Neural cell (in vitro differentiated cells): Measurements from ENCODE around the gene MOG. TPM values are rescaled to one million over a fixed set of nuclear protein-coding genes. Genes with fewer than 3 reads are reported as not detected.

Source experiments
- H2AFZ ChIP-seq: fragments of 200-600, 300-800 bp; sonication (generic), shearing (Covaris generic); 2 replicates; pipeline ENCODE4 v1.6.0; 2014; ENCODE audit warnings: low read depth, mild to moderate bottlenecking, antibody characterized with exemption, low read length, moderate library complexity
- H3F3A ChIP-seq: fragments of 200-600 bp; shearing (Covaris generic); 2 replicates; pipeline ENCODE4 v1.6.1; 2016; ENCODE audit warnings: mild to moderate bottlenecking, moderate library complexity, mixed read lengths, antibody characterized with exemption, low read length; ENCODE audit not compliant: insufficient read depth, poor library complexity, severe bottlenecking
- H3K27ac ChIP-seq: fragments of 200-600, 300-800 bp; sonication (generic), shearing (Covaris generic); 2 replicates; pipeline ENCODE4 v1.5.1; 2014; ENCODE audit warnings: mild to moderate bottlenecking, low read length, moderate library complexity
- H3K27me3 ChIP-seq: fragments of 300-800, 200-600 bp; sonication (generic), shearing (Covaris generic); 2 replicates; pipeline ENCODE4 v1.6.0; 2014; ENCODE audit warnings: mild to moderate bottlenecking, low read depth, low read length, moderate library complexity; ENCODE audit not compliant: insufficient read depth
- H3K36me3 ChIP-seq: fragments of 300-800, 200-600 bp; sonication (generic), shearing (Covaris generic); 2 replicates; pipeline ENCODE4 v1.5.1; 2014; ENCODE audit warnings: mild to moderate bottlenecking, antibody characterized with exemption, low read length, moderate library complexity; ENCODE audit not compliant: insufficient read depth
- H3K4me2 ChIP-seq: fragments of 300-800, 200-600 bp; sonication (generic), shearing (Covaris generic); 2 replicates; pipeline ENCODE4 v1.6.0; 2014; ENCODE audit warnings: mild to moderate bottlenecking, low read length
- H3K4me3 ChIP-seq: fragments of 300-800, 200-600 bp; sonication (generic), shearing (Covaris generic); 2 replicates; pipeline ENCODE4 v1.5.1; 2014; ENCODE audit warnings: mild to moderate bottlenecking, low read length, moderate library complexity
- H3K79me2 ChIP-seq: fragments of 200-600 bp; shearing (Covaris generic); replicated peaks from 2 replicates; pipeline ENCODE4 v1.6.0; 2014; ENCODE audit warnings: mild to moderate bottlenecking, low read length, moderate library complexity; ENCODE audit not compliant: insufficient read depth
- H3K9ac ChIP-seq: fragments of 300-800, 200-600 bp; sonication (generic), shearing (Covaris generic); 2 replicates; pipeline ENCODE4 v1.6.1; 2016; ENCODE audit warnings: mild to moderate bottlenecking, low read length, mixed read lengths
- H3K9me2 ChIP-seq: fragments of 200-600 bp; shearing (Covaris generic); 2 replicates; pipeline ENCODE4 v1.6.1; 2016; ENCODE audit warnings: mild to moderate bottlenecking, low read length, mixed read lengths; ENCODE audit not compliant: insufficient read depth
- H3K9me3 ChIP-seq: fragments of 200-600, 300-800 bp; sonication (generic), shearing (Covaris generic); 2 replicates; pipeline ENCODE4 v1.6.1; 2016; ENCODE audit warnings: mild to moderate bottlenecking, mixed run types, low read length, moderate library complexity, mixed read lengths
- H4K20me1 ChIP-seq: fragments of 200-600 bp; shearing (Covaris generic); 2 replicates; pipeline ENCODE4 v1.6.1; 2016; ENCODE audit warnings: mild to moderate bottlenecking, mixed run types; ENCODE audit not compliant: insufficient read depth
- EP300 ChIP-seq: fragments of 450-650 bp; conservative IDR thresholded peaks from 2 replicates; pipeline ENCODE4 v1.6.1; 2014; ENCODE audit warnings: antibody characterized with exemption, mild to moderate bottlenecking, moderate library complexity; ENCODE audit not compliant: poor library complexity, severe bottlenecking
- EZH2 ChIP-seq: fragments of 200-600, 300-800 bp; shearing (Covaris generic), sonication (generic); IDR thresholded peaks from 2 replicates; pipeline ENCODE4 v1.6.1; 2014; ENCODE audit warnings: antibody characterized with exemption, low read length, borderline replicate concordance, mild to moderate bottlenecking; ENCODE audit not compliant: insufficient read depth, poor library complexity, severe bottlenecking
- MXI1 ChIP-seq: fragments of 450-650 bp; conservative IDR thresholded peaks from 2 replicates; pipeline ENCODE4 v1.6.1; 2014; ENCODE audit warnings: antibody characterized with exemption, mild to moderate bottlenecking; ENCODE audit not compliant: poor library complexity, severe bottlenecking
- POLR2AphosphoS5 ChIP-seq: IDR thresholded peaks from 2 replicates; pipeline ENCODE4 v1.6.1; 2012
- RAD21 ChIP-seq: fragments of 450-650 bp; conservative IDR thresholded peaks from 2 replicates; pipeline ENCODE4 v1.6.1; 2014; ENCODE audit warnings: antibody characterized with exemption, mild to moderate bottlenecking, moderate library complexity
- SMC3 ChIP-seq: fragments of 450-650 bp; conservative IDR thresholded peaks from 2 replicates; pipeline ENCODE4 v1.6.1; 2014; ENCODE audit warnings: antibody characterized with exemption, mild to moderate bottlenecking, moderate library complexity; ENCODE audit not compliant: poor library complexity
- TAF1 ChIP-seq: IDR thresholded peaks from 2 replicates; pipeline ENCODE4 v1.6.1; 2012; ENCODE audit warnings: low read depth
- polyA plus RNA-seq: library from polyadenylated mRNA; depleted of rRNA; stranded (reverse); fragments of >200 nt; gene quantifications from 2 replicates; pipeline ENCODE4 v1.2.3, GENCODE V29; 2014
- TF ChIP-seq, protein P1 (sequence below): fragments of 450-650 bp; IDR thresholded peaks from 2 replicates; pipeline ENCODE4 v1.5.1; 2014; ENCODE audit warnings: antibody characterized with exemption, mild to moderate bottlenecking, moderate library complexity; ENCODE audit not compliant: poor library complexity, severe bottlenecking
- TF ChIP-seq, protein P2 (sequence below): IDR thresholded peaks from 2 replicates; pipeline ENCODE4 v1.6.1; 2012; ENCODE audit warnings: borderline replicate concordance

Gene MOG
- polyA plus RNA-seq, 1 donor from 2014 or later, result not detected

- Histone ChIP-seq H3K79me2 (peaks cover 35% of the 10 kb centered on the region), H3K36me3 (peaks cover 37% of the 10 kb centered on the region), H2AFZ (no peak overlapping the region), H3K27me3 (no peaks in the 10 kb centered on the region), H3K4me3 (peak overlapping the region; percentile 57), H3K9me3 (no peaks in the 10 kb centered on the region), H3K9me2 (no peaks in the 10 kb centered on the region), H3K9ac (peak overlapping the region; percentile 36), H3K4me2 (peak overlapping the region; percentile 34), H3K27ac (peak overlapping the region; percentile 61), H4K20me1 (no peaks in the 10 kb centered on the region), H3F3A (no peaks in the 10 kb centered on the region)
- TF ChIP-seq EZH2 (no peak), RAD21 (no peak), POLR2AphosphoS5 (peak; percentile 40)
These were observed 36.3 kb upstream of the MOG start for GRCh38 chr6:29620630-29621029.

- Histone ChIP-seq H3K79me2 (peaks cover 44% of the 10 kb centered on the region), H3F3A (no peaks in the 10 kb centered on the region), H3K4me2 (peak overlapping the region; percentile 78), H3K4me3 (peak overlapping the region; percentile 69), H2AFZ (no peak overlapping the region), H3K27ac (peak overlapping the region; percentile 85), H3K36me3 (peaks cover 23% of the 10 kb centered on the region), H3K27me3 (no peaks in the 10 kb centered on the region), H3K9me2 (no peaks in the 10 kb centered on the region), H3K9me3 (no peaks in the 10 kb centered on the region), H3K9ac (peak overlapping the region; percentile 50), H4K20me1 (no peaks in the 10 kb centered on the region)
- TF ChIP-seq SMC3 (no peak), MXI1 (no peak), RAD21 (no peak), EZH2 (no peak), EP300 (peak; percentile 53), TAF1 (no peak), POLR2AphosphoS5 (peak; percentile 50)
- TF ChIP-seq, protein P1, sequence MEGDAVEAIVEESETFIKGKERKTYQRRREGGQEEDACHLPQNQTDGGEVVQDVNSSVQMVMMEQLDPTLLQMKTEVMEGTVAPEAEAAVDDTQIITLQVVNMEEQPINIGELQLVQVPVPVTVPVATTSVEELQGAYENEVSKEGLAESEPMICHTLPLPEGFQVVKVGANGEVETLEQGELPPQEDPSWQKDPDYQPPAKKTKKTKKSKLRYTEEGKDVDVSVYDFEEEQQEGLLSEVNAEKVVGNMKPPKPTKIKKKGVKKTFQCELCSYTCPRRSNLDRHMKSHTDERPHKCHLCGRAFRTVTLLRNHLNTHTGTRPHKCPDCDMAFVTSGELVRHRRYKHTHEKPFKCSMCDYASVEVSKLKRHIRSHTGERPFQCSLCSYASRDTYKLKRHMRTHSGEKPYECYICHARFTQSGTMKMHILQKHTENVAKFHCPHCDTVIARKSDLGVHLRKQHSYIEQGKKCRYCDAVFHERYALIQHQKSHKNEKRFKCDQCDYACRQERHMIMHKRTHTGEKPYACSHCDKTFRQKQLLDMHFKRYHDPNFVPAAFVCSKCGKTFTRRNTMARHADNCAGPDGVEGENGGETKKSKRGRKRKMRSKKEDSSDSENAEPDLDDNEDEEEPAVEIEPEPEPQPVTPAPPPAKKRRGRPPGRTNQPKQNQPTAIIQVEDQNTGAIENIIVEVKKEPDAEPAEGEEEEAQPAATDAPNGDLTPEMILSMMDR, result no peak
- TF ChIP-seq, protein P2, sequence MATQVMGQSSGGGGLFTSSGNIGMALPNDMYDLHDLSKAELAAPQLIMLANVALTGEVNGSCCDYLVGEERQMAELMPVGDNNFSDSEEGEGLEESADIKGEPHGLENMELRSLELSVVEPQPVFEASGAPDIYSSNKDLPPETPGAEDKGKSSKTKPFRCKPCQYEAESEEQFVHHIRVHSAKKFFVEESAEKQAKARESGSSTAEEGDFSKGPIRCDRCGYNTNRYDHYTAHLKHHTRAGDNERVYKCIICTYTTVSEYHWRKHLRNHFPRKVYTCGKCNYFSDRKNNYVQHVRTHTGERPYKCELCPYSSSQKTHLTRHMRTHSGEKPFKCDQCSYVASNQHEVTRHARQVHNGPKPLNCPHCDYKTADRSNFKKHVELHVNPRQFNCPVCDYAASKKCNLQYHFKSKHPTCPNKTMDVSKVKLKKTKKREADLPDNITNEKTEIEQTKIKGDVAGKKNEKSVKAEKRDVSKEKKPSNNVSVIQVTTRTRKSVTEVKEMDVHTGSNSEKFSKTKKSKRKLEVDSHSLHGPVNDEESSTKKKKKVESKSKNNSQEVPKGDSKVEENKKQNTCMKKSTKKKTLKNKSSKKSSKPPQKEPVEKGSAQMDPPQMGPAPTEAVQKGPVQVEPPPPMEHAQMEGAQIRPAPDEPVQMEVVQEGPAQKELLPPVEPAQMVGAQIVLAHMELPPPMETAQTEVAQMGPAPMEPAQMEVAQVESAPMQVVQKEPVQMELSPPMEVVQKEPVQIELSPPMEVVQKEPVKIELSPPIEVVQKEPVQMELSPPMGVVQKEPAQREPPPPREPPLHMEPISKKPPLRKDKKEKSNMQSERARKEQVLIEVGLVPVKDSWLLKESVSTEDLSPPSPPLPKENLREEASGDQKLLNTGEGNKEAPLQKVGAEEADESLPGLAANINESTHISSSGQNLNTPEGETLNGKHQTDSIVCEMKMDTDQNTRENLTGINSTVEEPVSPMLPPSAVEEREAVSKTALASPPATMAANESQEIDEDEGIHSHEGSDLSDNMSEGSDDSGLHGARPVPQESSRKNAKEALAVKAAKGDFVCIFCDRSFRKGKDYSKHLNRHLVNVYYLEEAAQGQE, result no peak
These were observed 32.4 kb upstream of the MOG start for GRCh38 chr6:29624520-29624961.
